22Rv1 (cell line): ENCODE results near the gene CTNNA1.
"Not testable (repeated sequence)": the region's sequence is repeated elsewhere in the genome, so short reads cannot be mapped to it uniquely, and the experiment has no call there.

ENCODE experiments used
- H3K27ac ChIP-seq: fragments of 450-650 bp; 2 replicates; pipeline ENCODE4 v1.5.1; 2017
- CTCF ChIP-seq: fragments of 450-650 bp; IDR thresholded peaks from 2 replicates; pipeline ENCODE4 v1.5.1; 2017; ENCODE audit warnings: mild to moderate bottlenecking
- ZFX ChIP-seq: fragments of 450-650 bp; IDR thresholded peaks from 2 replicates; pipeline ENCODE4 v1.6.1; 2017; ENCODE audit warnings: antibody characterized with exemption, borderline replicate concordance

CTNNA1 gene

DNA sequence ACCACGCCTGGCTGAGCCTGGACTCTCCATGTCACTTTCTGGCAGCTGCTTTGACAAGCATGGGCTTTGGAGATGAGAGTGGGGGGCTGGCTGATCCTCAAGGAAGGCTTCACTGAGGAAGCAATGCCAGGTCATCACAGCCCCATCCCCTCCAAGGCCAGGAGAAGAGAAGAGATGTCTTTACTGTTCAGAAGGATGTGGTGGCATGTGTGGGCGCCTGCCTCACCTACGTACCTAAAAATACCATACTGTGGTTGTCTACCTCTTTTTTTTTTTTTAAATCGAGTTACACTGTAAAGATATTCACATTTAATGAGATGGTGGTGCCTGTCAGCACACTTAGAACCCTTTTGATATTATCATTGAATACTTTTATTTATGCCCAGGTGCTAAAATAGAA is 26.4 kb upstream of the CTNNA1 start:
- TF ChIP-seq ZFX: no peak
- no peak for TF ChIP-seq CTCF
- H3K27ac ChIP-seq: peak overlapping the region; percentile 99

DNA sequence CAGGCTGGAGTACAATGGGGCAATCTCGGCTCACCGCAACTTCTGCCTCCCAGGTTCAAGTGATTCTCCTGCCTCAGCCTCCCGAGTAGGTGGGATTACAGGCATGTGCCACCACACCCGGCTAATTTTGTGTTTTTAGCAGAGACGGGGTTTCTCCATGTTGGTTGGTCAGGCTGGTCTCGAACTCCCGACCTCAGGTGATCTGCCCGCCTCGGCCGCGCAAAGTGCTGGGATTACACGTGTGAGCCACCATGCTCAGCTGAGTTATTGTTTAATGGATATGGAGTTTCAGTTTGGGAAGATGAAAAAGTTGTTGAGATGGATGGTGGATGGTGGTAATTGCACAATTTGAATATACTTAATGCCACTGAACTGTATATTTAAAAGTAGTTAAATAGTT is 22.7 kb upstream of the CTNNA1 start:
- not testable (repeated sequence) for H3K27ac ChIP-seq

DNA sequence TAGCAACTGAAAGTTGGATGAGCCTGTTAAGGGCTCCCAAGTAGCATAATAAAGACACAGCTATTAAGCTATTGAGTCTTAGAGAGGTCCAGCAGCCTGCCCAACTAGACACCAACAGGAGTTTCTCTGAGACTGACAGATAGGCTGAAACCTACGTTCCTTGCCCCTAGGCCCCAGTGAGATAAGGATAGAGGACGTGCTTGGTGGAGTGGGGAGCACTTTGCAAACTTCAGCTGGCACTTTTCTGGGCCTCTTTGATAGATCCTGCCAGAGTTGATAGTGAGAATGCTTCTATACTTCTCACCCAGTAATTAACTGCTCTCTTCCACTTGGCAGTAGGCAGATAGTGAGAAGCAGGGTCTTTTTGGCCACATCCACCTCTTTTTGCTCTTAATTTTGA is 20.8 kb upstream of the CTNNA1 start:
- H3K27ac ChIP-seq: no peak overlapping the region

GRCh38 chr5:138732933-138733332 is 20.3 kb upstream of the CTNNA1 start:
- TF ChIP-seq CTCF (no peak), ZFX (no peak)
- H3K27ac ChIP-seq: no peak overlapping the region

More for the DNA sequence above, 20.8 kb upstream of the CTNNA1 start:
- TF ChIP-seq CTCF: no peak
- no peak for TF ChIP-seq ZFX

GRCh38 chr5:138733509-138733908 is 19.7 kb upstream of the CTNNA1 start:
- no peak overlapping the region for H3K27ac ChIP-seq
- no peak for TF ChIP-seq CTCF
- no peak for TF ChIP-seq ZFX

- TF ChIP-seq ZFX (no peak), CTCF (no peak)
Measured at GRCh38 chr5:138736293-138736692, 16.9 kb upstream of the CTNNA1 start.

GRCh38 chr5:138737494-138738265 is 15.5 kb upstream of the CTNNA1 start:
- H3K27ac ChIP-seq: no peak overlapping the region
- TF ChIP-seq CTCF (no peak), ZFX (no peak)

More at GRCh38 chr5:138736293-138736692, 16.9 kb upstream of the CTNNA1 start:
- H3K27ac ChIP-seq: no peak overlapping the region

GRCh38 chr5:138738399-138738798 is 14.8 kb upstream of the CTNNA1 start:
- no peak overlapping the region for H3K27ac ChIP-seq
- TF ChIP-seq CTCF: no peak
- TF ChIP-seq ZFX: no peak
